ENCODE data around the gene ANKHD1. TPM values are rescaled to one million over a fixed set of nuclear protein-coding genes. Genes with fewer than 3 reads are reported as not detected.

Gene ANKHD1
- total RNA-seq, 1 experiment from 2014 or later, result 68.9 TPM

- DNase-seq (ENCODE audit: low spot score), result no peak
These were observed 34.2 kb upstream of the ANKHD1 start for GRCh38 chr5:140367256-140368013.

- no peak for DNase-seq (ENCODE audit: low spot score)
These were observed 30.1 kb upstream of the ANKHD1 start for GRCh38 chr5:140371356-140372151.

GRCh38 chr5:140372971-140373487 lies 28.6 kb upstream of the ANKHD1 start:
- peak; percentile 80 for DNase-seq (ENCODE audit: low spot score)

- no peak for DNase-seq (ENCODE audit: low spot score)
These were observed 20.3 kb upstream of the ANKHD1 start for GRCh38 chr5:140381351-140381750.

GRCh38 chr5:140381972-140382371 lies 19.7 kb upstream of the ANKHD1 start:
- DNase-seq (ENCODE audit: low spot score), result no peak

GRCh38 chr5:140382866-140383265 lies 18.8 kb upstream of the ANKHD1 start:
- DNase-seq (ENCODE audit: low spot score), result no peak

GRCh38 chr5:140383300-140383699 lies 18.3 kb upstream of the ANKHD1 start:
- DNase-seq (ENCODE audit: low spot score), result no peak

GRCh38 chr5:140388052-140388451 lies 13.6 kb upstream of the ANKHD1 start:
- no peak for DNase-seq (ENCODE audit: low spot score)

GRCh38 chr5:140391312-140391711 lies 10.3 kb upstream of the ANKHD1 start:
- DNase-seq (ENCODE audit: low spot score), result peak; percentile 7

GRCh38 chr5:140391732-140392131 lies 9.9 kb upstream of the ANKHD1 start:
- DNase-seq (ENCODE audit: low spot score), result peak; percentile 37

- no peak for DNase-seq (ENCODE audit: low spot score)
These were observed 7.9 kb upstream of the ANKHD1 start for GRCh38 chr5:140393738-140394137.

- peak; percentile 40 for DNase-seq (ENCODE audit: low spot score)
These were observed 3.2 kb upstream of the ANKHD1 start for GRCh38 chr5:140398379-140398811.

GRCh38 chr5:140399979-140400729 lies 1.5 kb upstream of the ANKHD1 start:
- no peak for DNase-seq (ENCODE audit: low spot score)

GRCh38 chr5:140400730-140401361 lies 787 bp upstream of the ANKHD1 start:
- DNase-seq (ENCODE audit: low spot score), result peak; percentile 97

- peak; percentile 68 for DNase-seq (ENCODE audit: low spot score)
These were observed 833 bp downstream of the ANKHD1 start for GRCh38 chr5:140402258-140403074.

- no peak for DNase-seq (ENCODE audit: low spot score)
These were observed 2.0 kb downstream of the ANKHD1 start for GRCh38 chr5:140403613-140404012.

GRCh38 chr5:140408750-140409241 lies 7.2 kb downstream of the ANKHD1 start:
- peak; percentile 41 for DNase-seq (ENCODE audit: low spot score)

GRCh38 chr5:140413230-140413629 lies 11.6 kb downstream of the ANKHD1 start:
- DNase-seq (ENCODE audit: low spot score), result no peak

- DNase-seq (ENCODE audit: low spot score), result no peak
These were observed 15.6 kb downstream of the ANKHD1 start for GRCh38 chr5:140417235-140417634.

GRCh38 chr5:140418862-140419520 lies 17.4 kb downstream of the ANKHD1 start:
- DNase-seq (ENCODE audit: low spot score), result no peak

All from HT-29 (cell line).